HG02588 (cell line): ENCODE measurements around the gene ZMYM2.
"Not testable (repeated sequence)": the region's sequence is repeated elsewhere in the genome, so short reads cannot be mapped to it uniquely, and the experiment has no call there.

Experiments
- ATAC-seq: cut with Tn5 transposase; IDR thresholded peaks from one replicate; pipeline ENCODE4 v1.9.1; 2021; ENCODE audit warnings: mild to moderate bottlenecking, moderate library complexity; ENCODE audit not compliant: unreplicated experiment

Gene ZMYM2

DNA sequence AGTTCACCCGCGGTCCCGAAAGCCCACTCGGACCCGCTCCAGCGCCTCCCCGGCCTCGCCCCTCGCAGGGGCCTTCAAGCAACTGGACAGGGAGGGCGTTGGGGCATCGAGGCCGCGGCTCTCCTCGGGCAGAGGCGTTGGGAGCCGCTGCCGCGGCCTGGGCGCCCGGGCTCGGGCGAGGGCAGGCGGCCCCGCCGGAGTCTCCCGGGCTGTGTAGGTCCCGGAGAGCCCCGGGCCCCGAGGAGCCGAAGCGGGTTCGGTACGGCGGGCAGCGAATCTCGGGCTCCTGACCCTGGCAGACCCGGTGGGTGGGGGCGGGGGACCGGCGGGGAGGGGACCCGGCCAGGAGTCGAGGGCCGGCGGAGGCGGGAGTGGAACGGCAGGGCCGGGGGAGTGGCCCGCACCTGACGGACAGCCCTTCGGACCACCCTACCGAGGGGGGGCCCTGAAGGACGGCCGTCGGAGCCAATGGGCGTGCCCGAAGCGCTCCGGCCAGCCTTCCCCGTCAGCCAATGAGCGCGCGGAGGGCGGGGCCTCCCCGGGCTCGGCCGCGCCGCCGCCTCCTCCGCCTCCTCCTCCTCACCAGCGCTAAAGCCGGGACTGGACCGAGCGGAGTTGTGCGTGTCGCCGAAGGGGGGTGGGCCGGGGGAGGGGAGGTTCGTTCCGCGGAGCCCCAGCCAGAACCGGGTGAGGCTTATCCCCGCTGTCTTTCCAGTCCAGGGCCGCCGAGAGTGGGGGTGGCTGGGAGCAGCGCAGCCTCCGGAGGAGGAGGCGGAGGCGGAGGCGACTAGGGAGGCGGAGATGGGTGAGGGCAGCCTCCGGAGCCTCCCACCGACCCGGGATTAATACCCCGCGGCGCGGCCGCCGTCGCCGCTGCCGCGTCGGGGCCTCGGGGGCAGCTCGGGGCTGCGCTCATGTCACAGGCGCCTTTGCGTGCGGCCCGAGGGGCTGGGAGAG lies at the start of gene ZMYM2:
ZMYM2 (plus strand) TSS at position 573 of the 957 bp plus-strand sequence. CDS start 34,346 bp downstream, outside the sequence.
- peak; percentile 78 for ATAC-seq

- no peak for ATAC-seq
Observed at GRCh38 chr13:19910336-19911072, 48.0 kb upstream of the ZMYM2 start.

- ATAC-seq, result no peak
Observed at GRCh38 chr13:19927117-19927748, 31.3 kb upstream of the ZMYM2 start.

- ATAC-seq, result no peak
Observed at GRCh38 chr13:19940106-19940505, 18.4 kb upstream of the ZMYM2 start.

GRCh38 chr13:19950374-19950773 lies 8.2 kb upstream of the ZMYM2 start:
- ATAC-seq, result no peak

DNA sequence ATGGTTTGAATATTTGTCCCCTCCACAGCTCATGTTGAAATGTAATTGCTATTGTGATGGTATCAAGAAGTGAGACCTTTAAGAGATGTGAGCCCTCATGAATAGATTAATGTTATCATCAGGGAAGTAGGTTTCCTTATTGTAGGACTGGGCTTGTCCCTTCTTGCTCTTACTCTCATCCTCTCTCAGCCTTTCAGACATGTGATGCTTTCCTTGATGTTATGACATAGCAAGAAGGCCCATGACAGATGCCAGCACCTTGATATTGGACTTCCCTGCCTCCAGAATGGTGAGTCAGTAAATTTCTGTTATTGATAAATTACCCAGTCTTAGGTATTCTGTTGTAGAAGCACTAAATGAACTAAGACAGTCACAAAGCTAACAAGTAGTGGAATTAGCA lies 5.7 kb upstream of the ZMYM2 start:
- ATAC-seq, result no peak

DNA sequence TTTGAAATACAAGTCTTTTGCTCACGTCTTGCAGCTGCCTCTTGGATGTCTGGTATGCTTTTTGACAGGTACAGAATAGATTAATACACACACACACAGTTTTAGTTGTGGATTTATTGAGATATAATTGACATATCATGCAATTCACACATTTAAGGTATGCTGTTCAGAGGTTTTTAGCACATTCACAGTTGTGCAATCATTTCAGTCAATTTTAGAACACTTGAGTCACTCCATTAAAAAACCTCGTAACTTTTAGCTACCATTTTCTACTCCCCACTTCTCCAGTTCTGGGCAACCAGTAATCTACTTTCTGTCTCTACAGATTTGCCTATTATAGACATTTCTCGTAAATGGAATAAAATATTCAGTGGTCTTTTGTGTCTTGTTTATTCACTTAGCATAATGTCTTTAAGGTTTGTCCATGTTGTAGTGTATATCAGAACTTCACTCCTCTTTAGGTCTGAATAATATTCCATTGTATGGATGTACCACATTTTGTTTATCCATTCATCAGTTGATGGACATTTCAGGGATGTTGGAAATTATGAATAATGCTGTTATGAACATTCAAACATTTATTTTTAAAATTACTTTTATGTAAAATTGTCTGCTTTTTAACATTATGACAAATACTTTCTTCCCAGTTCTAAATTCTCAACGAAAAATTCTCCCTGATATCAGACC lies 2.5 kb upstream of the ZMYM2 start:
- ATAC-seq, result no peak

- peak; percentile 20 for ATAC-seq
Observed at GRCh38 chr13:19957320-19958154, 990 bp upstream of the ZMYM2 start.

DNA sequence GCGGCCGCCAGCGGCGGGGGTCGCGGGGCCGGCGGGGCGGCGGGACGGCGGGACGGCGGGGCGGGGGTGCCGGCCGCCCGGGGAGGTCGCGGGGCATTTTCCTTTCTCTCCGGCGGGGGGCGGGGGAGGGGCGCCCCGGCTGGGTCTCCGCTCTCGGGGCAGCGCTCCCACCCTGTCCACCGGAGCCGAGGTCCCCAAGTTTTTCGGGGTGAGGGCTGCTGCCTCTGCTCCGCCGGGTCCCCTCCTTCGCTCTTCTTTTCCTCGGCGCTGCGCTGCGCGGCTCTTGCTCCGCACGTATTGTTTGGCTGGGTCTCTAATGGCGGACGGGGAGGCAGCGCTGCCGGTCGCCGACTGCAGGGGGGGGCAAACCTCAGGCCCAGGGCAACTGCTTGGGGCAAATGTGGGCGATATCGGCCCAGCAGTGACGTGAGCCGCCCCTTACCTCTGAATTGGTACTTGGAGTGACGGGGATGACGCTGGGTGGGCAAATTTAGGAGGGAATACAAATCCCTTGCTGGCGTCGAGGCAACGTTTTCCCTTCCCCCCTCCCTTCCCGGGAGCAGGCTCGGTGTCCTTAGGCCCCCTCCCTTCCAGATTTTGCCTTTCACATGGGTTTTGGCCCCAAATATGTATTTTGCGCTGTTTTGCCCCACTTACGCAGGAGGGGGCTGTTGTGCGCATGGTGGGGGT lies 759 bp downstream of the ZMYM2 start:
- no peak for ATAC-seq

- ATAC-seq, result peak; percentile 31
Observed at GRCh38 chr13:19959831-19960652, 1.5 kb downstream of the ZMYM2 start.

GRCh38 chr13:19960653-19960976 lies 2.1 kb downstream of the ZMYM2 start:
- ATAC-seq, result no peak

DNA sequence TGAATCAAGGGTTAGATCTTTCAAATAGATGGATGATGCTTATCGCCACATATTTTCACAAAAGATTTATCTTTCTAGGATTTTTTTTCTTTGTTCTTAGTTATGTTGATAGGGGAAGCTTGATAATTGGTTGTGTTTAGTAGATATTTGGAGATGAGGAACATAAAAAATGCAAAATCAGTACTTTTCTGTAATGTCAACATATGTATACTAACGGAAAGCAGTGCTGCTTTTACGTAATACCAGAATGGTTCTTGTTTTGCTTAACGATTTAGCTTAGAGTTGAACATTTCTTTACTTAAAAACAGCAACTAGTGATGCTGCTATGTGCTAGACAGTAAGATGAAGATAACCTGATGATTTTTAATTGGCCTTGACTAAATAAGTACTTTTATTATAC lies 3.0 kb downstream of the ZMYM2 start:
- ATAC-seq, result no peak

DNA sequence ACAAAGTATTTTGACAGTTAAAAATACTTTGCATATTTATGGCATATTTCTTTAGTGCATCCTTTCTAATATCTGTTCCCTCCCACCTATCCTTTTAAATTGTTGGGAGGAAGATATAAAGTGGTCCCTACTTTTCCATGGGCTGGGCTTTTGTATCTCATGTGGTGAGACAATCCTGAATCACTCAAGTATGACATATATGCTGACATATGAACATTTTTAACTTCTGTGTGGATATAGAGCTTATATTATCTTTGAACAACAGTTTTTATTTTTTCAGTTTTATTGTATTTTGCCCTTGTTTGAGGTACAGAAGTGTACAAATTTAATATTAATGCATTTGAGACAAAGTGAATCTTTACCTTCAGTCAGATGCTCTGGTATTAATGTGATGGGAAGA lies 3.4 kb downstream of the ZMYM2 start:
- ATAC-seq, result no peak

GRCh38 chr13:19962894-19963293 lies 4.4 kb downstream of the ZMYM2 start:
- ATAC-seq, result no peak

GRCh38 chr13:19967621-19968020 lies 9.1 kb downstream of the ZMYM2 start:
- no peak for ATAC-seq

GRCh38 chr13:19974498-19975009 lies 16.0 kb downstream of the ZMYM2 start:
- not testable (repeated sequence) for ATAC-seq

DNA sequence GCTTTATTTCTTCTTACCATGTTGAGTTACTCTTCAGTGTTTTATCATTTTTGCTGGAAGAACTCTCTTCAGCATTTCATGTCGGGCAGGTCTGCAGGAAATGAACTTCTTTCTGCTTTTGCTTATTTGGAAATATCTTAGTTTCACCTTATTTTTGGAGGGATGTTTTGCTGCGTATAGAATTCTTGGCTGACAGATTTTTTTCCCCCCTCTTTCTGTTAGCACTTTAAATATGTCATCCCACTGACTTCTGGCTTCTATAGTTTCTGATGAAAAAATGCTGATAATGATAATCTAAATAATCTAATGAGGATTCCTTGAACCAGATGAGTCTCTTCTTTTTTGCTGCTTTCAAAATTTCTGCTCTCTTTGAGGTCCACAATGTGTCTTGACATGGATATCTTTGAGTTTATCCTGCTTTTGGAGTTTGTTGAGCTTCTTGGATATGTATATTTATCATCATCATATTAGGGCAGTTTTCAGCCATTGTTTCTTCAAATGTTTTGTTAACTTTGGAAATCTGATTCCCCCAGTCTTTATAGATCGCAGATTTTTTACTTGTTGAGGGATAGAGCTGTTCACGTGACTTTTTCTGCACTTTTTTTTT lies 20.4 kb downstream of the ZMYM2 start:
- no peak for ATAC-seq

GRCh38 chr13:19981685-19982238 lies 23.2 kb downstream of the ZMYM2 start:
- no peak for ATAC-seq
